Esophagus squamous epithelium (tissue), 5 donors: ENCODE measurements around the gene TLCD1. TPM values are rescaled to one million over a fixed set of nuclear protein-coding genes. Genes with fewer than 3 reads are reported as not detected.
"Not testable (repeated sequence)": the region's sequence is repeated elsewhere in the genome, so short reads cannot be mapped to it uniquely, and the experiment has no call there.

Experiments
- DNase-seq: peaks from one replicate; lab custom pipeline; 2025; lab: John Stamatoyannopoulos, UW
- H3K27ac ChIP-seq, 4 donors: fragments of 200-600 bp; sonication (generic); one replicate each; pipeline ENCODE4 v1.5.1; 2016 to 2019; ENCODE audit warnings: mild to moderate bottlenecking in 1 of 4
- H3K27me3 ChIP-seq, 4 donors: fragments of 200-600 bp; sonication (generic); 1 replicate in 3 of 4; 2 replicates in 1 of 4; pipeline versions ENCODE4 v1.5.1 to v1.6.0; 2017 to 2021; ENCODE audit warnings: antibody characterized with exemption in 1 of 4
- H3K36me3 ChIP-seq, 3 donors: fragments of 200-600 bp; sonication (generic); one replicate each; pipeline ENCODE4 v1.5.1; 2016 to 2019
- H3K4me1 ChIP-seq, 3 donors: fragments of 200-600 bp; sonication (generic); one replicate each; pipeline ENCODE4 v1.5.1; 2017 to 2019
- H3K4me3 ChIP-seq, 4 donors: fragments of 200-600 bp; sonication (generic); 1 replicate in 3 of 4; 2 replicates in 1 of 4; pipeline ENCODE4 v1.5.1; 2016 to 2019; ENCODE audit warnings: mild to moderate bottlenecking in 2 of 4, moderate library complexity in 1 of 4
- H3K9me3 ChIP-seq, 3 donors: fragments of 200-600 bp; sonication (generic); one replicate each; pipeline ENCODE4 v1.5.1; 2016 to 2019
- CTCF ChIP-seq, 6 experiments: fragments of 450-650 bp in 4 of 6; fragments of 200-600 bp in 2 of 6; sonication (generic) in 2 of 6; IDR thresholded peaks; one replicate each; pipeline ENCODE4 v1.5.1; 2016 to 2019; ENCODE audit warnings: antibody characterized with exemption in 6 of 6, mild to moderate bottlenecking in 4 of 6, moderate library complexity in 4 of 6
- POLR2A ChIP-seq, 4 donors: fragments of 450-650 bp; IDR thresholded peaks; one replicate each; pipeline ENCODE4 v1.6.1; 2017; ENCODE audit warnings: antibody characterized with exemption in 4 of 4, mild to moderate bottlenecking in 4 of 4, moderate library complexity in 3 of 4
- WGBS, 2 donors: methylation state at CpG; one replicate each; pipeline ENCODE4 v1.1.5; 2018; 5-methylcytosine and 5-hydroxymethylcytosine counted together
- intact Hi-C: fragments of 100-400 bp; cut with DNase I; formaldehyde crosslinking; loops from one replicate; pipeline ENCODE4 v1.15.0; 2022
- total RNA-seq, 4 donors: library from RNA; depleted of rRNA; stranded (reverse); fragments of >200 nt; gene quantifications; one replicate each; pipeline ENCODE4 v1.1.0, GENCODE V29; 2016
- donor health status: DM: yes; HTN: yes; CAD: no.

Gene TLCD1
- total RNA-seq, 4 donors from 2014 or later = 8.8 to 17.0 (median 13.0) TPM

- peak overlapping the region in 3 of 4 donors; percentile 94 to 99 (median 97) for H3K27ac ChIP-seq
- peaks cover 43 to 83% (median 70%) of the 10 kb centered on the region in 3 donors for H3K4me1 ChIP-seq
- TF ChIP-seq CTCF (IDR thresholded peaks at IDR 0.05) (no peak), POLR2A (IDR thresholded peaks at IDR 0.05) (no peak)
- no peaks in the 10 kb centered on the region for H3K9me3 ChIP-seq
- peak overlapping the region in 2 of 4 donors; percentile 23 to 85 for H3K4me3 ChIP-seq
- WGBS, 2 donors = 54 to 62% methylated on average over 3 to 7 of the region's 7 CpGs
- intact Hi-C loops = no loop called here
- peaks cover 6 to 43% (median 16%) of the 10 kb centered on the region in 3 donors for H3K36me3 ChIP-seq
- DNase-seq = no peak
- peaks cover 0 to 5% (median 0%) of the 10 kb centered on the region in 4 donors for H3K27me3 ChIP-seq
These were observed 3.4 kb downstream of the TLCD1 start for GRCh38 chr17:28722417-28723158.

GRCh38 chr17:28720997-28721329 is 5.1 kb downstream of the TLCD1 start:
- Histone ChIP-seq H3K36me3 (peaks cover 6 to 43% (median 16%) of the 10 kb centered on the region in 3 donors), H3K4me3 (peak overlapping the region; percentile 73 to 97 (median 89)), H3K4me1 (peaks cover 47 to 92% (median 69%) of the 10 kb centered on the region in 3 donors), H3K27ac (peak overlapping the region; percentile 93 to 97 (median 95)), H3K27me3 (peaks cover 0 to 15% (median 0%) of the 10 kb centered on the region in 4 donors)
- intact Hi-C loops, H3K9me3 ChIP-seq, DNase-seq: not testable (repeated sequence)
- 19 to 24% methylated on average over 10 to 19 of the region's 19 CpGs for WGBS, 2 donors

- intact Hi-C loops = no loop called here
These were observed 5.6 kb downstream of the TLCD1 start for GRCh38 chr17:28720247-28720996.

GRCh38 chr17:28719021-28719433 is 7.0 kb downstream of the TLCD1 start:
- Histone ChIP-seq H3K4me3 (peak overlapping the region; percentile 73 to 97 (median 89)), H3K27me3 (peaks cover 0 to 15% (median 0%) of the 10 kb centered on the region in 4 donors), H3K36me3 (peaks cover 6 to 53% (median 11%) of the 10 kb centered on the region in 3 donors), H3K9me3 (no peaks in the 10 kb centered on the region), H3K27ac (peak overlapping the region; percentile 93 to 97 (median 95)), H3K4me1 (peaks cover 38 to 78% (median 53%) of the 10 kb centered on the region in 3 donors)
- intact Hi-C loops = no loop called here
- 24 to 27% methylated on average over 14 to 18 of the region's 18 CpGs for WGBS, 2 donors
- no peak for DNase-seq
- TF ChIP-seq CTCF (IDR thresholded peaks at IDR 0.05) (no peak), POLR2A (IDR thresholded peaks at IDR 0.05) (peak in 1 of 4 donors; percentile 0)

More at GRCh38 chr17:28720247-28720996, 5.6 kb downstream of the TLCD1 start:
- peaks cover 6 to 49% (median 16%) of the 10 kb centered on the region in 3 donors for H3K36me3 ChIP-seq
- TF ChIP-seq POLR2A (IDR thresholded peaks at IDR 0.05) = no peak
- peak in 1 of 6 experiments; percentile 39 for TF ChIP-seq CTCF (IDR thresholded peaks at IDR 0.05)
- peaks cover 45 to 92% (median 66%) of the 10 kb centered on the region in 3 donors for H3K4me1 ChIP-seq
- peak overlapping the region; percentile 93 to 97 (median 95) for H3K27ac ChIP-seq
- H3K27me3 ChIP-seq = peaks cover 0 to 15% (median 0%) of the 10 kb centered on the region in 4 donors
- DNase-seq = no peak
- no peaks in the 10 kb centered on the region for H3K9me3 ChIP-seq
- peak overlapping the region; percentile 73 to 97 (median 89) for H3K4me3 ChIP-seq
- WGBS, 2 donors = 0 to 2% methylated on average over 19 to 29 of the region's 30 CpGs

- intact Hi-C loops = no loop called here
- WGBS, 2 donors = 32 to 39% methylated on average over 15 to 16 of the region's 18 CpGs
- peaks cover 0 to 15% (median 0%) of the 10 kb centered on the region in 4 donors for H3K27me3 ChIP-seq
- H3K27ac ChIP-seq = peak overlapping the region; percentile 93 to 97 (median 95)
- peaks cover 38 to 72% (median 50%) of the 10 kb centered on the region in 3 donors for H3K4me1 ChIP-seq
- no peak for DNase-seq
- H3K36me3 ChIP-seq = peaks cover 4 to 53% (median 10%) of the 10 kb centered on the region in 3 donors
- no peak for TF ChIP-seq CTCF (IDR thresholded peaks at IDR 0.05)
- no peak for TF ChIP-seq POLR2A (IDR thresholded peaks at IDR 0.05)
- peak overlapping the region; percentile 43 to 97 (median 89) for H3K4me3 ChIP-seq
- H3K9me3 ChIP-seq = no peaks in the 10 kb centered on the region
These were observed 7.6 kb downstream of the TLCD1 start for GRCh38 chr17:28718333-28719020.
